Activated CD4-positive, alpha-beta T cell treated with anti-CD3 and anti-CD28 coated beads for 24 hours (primary cell): Measurements from ENCODE around the gene SCO2.
A peak's percentile ranks its signal among the peaks of the same experiment; 100 is the strongest.
"Not testable (repeated sequence)": the region's sequence is repeated elsewhere in the genome, so short reads cannot be mapped to it uniquely, and the experiment has no call there.

Experiments
- DNase-seq, 2 donors: peaks; one replicate each; pipeline ENCODE4 v3.0.0-alpha.2; 2020; ENCODE audit warnings: low read depth in 2 of 2

Gene SCO2

DNA sequence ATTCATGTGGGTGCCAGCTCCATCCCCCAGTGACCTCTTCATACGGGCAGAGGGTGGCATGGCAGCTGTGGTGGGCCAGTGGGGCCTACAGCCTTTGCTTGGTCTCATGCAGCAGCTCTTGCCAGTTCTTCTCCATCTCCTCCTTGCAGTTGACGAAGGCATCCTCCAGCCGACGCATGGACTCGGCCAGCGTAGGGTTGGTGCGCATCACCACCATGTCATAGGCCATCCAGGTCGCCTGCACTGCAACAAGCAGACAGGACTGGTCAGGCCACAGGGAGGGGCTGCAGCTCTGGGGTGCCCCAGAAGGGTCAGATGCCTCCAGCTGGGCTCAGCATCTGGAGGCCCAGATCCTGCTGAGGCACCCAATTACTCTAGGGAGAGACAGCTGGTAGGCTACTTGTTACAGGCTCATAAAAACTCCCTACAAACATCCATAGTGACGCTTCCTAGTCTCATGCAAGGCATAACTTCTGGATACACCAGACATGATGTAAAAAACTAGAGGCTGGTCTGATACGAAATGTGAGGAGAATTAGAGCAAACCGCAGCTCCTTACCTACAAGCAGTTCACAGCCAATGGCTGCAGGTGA is 25.9 kb upstream of the SCO2 start:
- no peak for DNase-seq

DNA sequence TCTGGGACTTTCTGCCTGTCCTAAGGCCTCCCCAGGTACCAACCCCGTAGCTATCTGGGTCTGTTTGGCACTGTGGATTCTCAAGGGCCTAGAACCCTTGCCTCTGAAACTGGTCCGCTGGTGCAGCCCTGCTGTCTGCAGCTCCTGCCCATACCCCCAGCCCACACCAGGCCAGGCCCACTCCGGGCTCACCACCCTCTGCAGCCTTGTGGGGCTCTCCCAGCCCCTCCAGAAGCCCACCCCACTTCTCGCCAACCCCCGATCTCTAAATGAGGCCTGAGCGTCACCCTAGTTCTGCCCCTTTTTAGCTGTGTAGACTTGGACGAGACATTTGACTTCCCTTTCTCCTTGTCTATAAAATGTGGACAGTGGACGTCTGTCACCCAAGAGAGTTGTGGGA is 25.0 kb upstream of the SCO2 start:
- DNase-seq: no peak

- DNase-seq: no peak
Measured at GRCh38 chr22:50548921-50549790, 23.8 kb upstream of the SCO2 start.

DNA sequence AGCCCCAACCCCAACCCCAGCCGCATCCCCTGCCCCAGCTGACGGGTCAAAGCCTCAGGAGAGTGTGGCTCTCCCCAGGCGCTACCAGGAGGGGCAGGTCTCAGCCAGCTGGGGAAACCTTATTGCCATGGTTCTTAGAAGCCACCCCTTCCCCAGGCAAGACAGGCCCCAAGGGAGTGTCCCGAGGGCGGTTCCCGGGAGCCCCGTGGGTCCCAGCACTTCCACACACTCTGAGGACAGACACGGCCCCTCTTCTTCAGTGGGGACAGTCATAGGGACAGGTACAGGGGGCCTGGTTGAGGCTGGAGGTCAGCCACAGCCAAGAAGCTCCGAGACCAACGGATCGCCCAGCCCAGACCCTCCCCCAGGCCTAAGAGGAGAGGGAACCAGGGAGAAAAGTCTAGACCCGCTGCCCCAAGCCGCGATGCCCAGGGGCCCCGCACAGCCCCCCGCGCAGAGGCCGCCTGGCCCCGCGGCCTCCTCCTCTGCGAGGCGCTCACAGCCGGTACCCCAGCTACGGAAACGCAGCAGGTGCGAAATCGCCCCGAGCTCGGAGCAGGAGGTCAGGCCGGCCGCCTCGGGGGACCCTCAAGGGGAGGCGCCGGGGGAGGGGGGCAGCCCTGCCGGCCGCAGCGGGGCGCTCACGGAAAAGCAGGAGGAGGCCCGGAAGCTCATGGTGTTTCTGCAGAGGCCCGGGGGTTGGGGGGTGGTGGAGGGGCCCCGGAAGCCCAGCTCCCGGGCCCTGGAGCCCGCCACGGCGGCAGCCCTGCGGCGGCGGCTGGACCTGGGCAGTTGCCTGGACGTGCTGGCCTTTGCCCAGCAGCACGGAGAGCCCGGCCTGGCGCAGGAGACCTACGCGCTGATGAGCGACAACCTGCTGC is 22.9 kb upstream of the SCO2 start:
- no peak for DNase-seq

GRCh38 chr22:50547263-50547985 is 22.0 kb upstream of the SCO2 start:
- DNase-seq: no peak

- DNase-seq: no peak
Measured at GRCh38 chr22:50546326-50547262, 21.2 kb upstream of the SCO2 start.

DNA sequence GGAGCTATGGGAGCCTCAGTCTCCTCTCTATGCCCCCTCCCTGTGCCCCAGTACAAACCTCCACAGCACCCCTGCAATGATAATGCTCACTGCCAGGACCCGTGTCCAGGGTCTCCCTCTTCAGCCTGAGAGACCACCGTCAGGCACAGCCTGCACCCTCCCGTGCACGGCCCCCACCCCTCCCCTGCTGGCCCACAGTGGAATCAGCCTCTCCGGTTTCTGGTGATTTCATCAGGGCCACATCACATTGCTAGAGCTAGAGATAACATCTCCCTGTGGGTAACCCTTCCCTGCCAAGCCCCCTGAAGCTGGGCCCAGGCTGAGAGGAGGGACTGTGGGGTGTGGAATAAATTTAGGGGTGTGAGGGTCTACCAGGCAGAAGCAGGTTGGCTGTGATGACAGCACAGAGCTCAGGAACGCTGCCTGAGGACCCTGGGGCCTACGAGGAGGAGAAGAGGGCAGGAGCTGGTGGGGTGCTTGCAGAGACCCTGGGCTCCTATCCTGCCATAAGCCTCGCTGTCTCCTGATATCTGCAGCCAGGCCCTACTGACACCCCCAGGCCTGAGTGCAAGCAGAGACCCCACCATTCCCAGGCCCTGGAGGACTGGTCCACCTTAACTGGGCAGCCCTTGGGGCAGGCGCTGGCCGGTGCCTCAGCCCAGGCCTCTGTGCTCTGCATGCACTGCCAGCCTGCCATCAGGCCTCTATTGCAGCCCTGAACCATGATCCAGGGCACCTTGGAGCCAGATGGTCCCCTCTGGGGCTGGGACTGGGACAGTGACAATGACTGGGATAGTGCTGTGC is 20.3 kb upstream of the SCO2 start, which contains the start of gene KLHDC7B:
Gene KLHDC7B, plus strand, starts transcription at position 378 of the 804 bp plus-strand sequence. Its CDS starts 345 bp downstream, at position 723.
- DNase-seq: no peak

GRCh38 chr22:50544746-50545253 is 19.4 kb upstream of the SCO2 start:
- no peak for DNase-seq

DNA sequence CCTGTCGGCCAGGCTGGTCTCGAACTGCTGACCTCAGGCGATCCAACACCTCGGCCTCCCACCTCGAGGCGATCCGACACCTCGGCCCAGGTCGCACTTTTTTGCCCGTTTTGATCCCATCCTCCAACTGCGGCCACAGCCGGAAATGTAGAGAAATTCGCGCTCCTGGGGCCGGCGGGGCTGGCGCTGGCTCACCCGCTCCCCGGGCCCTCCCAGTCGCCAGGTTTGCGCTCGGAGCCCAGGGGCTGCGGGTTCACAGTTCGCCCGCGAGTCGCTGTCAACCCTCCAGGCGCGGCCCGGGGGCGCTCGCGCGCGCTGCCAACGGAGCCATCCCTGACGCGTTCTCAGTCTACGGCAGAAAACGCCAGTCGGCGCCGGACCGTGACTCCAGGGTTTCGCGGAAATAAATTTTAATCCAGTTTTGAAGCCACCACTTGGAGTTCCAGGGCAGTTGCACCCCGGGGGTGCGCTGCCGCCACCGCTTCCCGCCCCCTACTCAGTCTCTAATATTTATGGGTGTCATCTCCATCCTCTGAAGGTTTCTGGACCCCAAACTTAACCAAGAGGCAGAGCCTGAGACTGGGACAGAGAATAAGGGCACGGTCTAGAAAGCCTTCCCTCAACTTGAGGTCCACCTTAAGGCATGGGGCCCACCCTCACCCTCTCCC is 18.8 kb upstream of the SCO2 start:
- DNase-seq: peak; percentile 66 to 73

GRCh38 chr22:50542416-50542927 is 17.1 kb upstream of the SCO2 start:
- no peak for DNase-seq

DNA sequence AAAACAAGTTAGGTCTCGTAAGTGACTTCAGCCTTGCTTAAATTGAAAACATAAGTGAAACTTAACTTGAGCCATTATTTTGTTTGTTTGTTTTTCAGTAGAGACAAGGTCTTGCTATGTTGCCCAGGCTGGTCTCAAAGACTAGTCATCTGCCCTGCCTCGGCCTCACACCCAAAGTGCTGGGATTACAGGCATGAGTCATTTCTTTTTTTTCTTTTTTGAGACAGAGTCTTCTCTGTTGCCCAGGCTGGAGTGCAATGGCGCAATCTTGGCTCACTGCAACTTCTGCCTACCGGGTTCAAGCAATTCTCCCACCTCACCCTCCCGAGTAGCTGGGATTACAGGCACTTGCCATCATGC is 16.2 kb upstream of the SCO2 start:
- DNase-seq: not testable (repeated sequence)

DNA sequence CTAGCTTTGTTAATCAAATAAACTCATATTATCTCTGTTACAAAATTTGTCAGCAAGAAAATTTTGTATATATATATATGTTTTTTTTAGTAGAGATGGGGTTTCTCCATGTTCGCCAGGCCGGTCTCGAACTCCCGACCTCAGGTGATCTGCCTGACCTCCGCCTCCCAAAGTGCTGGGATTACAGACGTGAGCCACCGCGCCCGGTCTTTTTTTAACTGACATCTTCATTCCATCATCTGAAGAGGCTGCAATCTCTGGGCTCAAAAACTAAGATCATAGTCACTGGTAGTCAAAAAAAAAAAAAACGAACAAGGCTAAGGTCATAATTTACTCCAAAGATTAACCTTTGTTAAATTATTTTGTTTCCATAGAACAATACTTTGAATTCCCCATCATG is 15.0 kb upstream of the SCO2 start:
- no peak for DNase-seq

DNA sequence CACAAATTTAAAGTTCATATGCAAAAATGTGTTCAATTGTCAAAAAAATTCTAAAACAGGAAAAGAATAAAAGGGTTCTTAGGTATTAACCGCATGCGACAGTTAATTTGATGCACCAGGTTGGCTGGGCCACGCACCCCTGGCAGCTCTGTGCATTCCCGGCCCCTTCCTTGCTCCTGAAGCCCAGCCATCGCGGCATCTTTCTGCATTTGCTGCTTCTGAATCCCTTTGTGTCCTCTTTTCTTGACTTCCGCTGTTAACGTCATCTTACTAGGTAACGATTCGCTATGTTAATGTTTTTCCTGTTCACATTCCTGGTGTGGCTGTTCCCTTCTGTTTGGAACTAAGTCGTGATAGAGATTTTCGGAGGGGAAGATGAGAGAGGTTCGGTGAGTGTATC is 12.4 kb upstream of the SCO2 start:
- DNase-seq: no peak

- no peak for DNase-seq
Measured at GRCh38 chr22:50536226-50536625, 10.8 kb upstream of the SCO2 start.

GRCh38 chr22:50535113-50535512 is 9.7 kb upstream of the SCO2 start:
- DNase-seq: no peak

- not testable (repeated sequence) for DNase-seq
Measured at GRCh38 chr22:50533856-50534711, 8.7 kb upstream of the SCO2 start.
